Keratinocyte (primary cell): ENCODE data around the gene FHAD1. TPM values are rescaled to one million over a fixed set of nuclear protein-coding genes. Genes with fewer than 3 reads are reported as not detected.
A peak's percentile ranks its signal among the peaks of the same experiment; 100 is the strongest.
"Not testable (repeated sequence)": the region's sequence is repeated elsewhere in the genome, so short reads cannot be mapped to it uniquely, and the experiment has no call there.

Source experiments
- DNase-seq: peaks from one replicate; pipeline ENCODE4 v3.0.0-alpha.2; 2011; ENCODE audit warnings: low read depth, missing footprints, low spot score
- FAIRE-seq: peaks from 2 replicates; lab custom pipeline; 2011; peaks lifted over from hg19 to GRCh38; lab: Jason Lieb, UNC
- H2AFZ ChIP-seq: 2 replicates; pipeline ENCODE4 v1.6.0; 2012; ENCODE audit warnings: low read length, control low read depth, inconsistent platforms; ENCODE audit not compliant: control insufficient read depth
- H3K27ac ChIP-seq: 2 replicates; pipeline ENCODE4 v1.5.1; 2011; ENCODE audit warnings: low read length; ENCODE audit not compliant: control insufficient read depth, insufficient read depth
- H3K27me3 ChIP-seq: 3 replicates; pipeline ENCODE4 v1.6.0; 2011; ENCODE audit warnings: low read length; ENCODE audit not compliant: control insufficient read depth, insufficient read depth; ENCODE audit errors: extremely low read depth
- H3K36me3 ChIP-seq, 2 experiments: 2 replicates in 1 of 2; 3 replicates in 1 of 2; pipeline ENCODE4 v1.5.1; 2011; ENCODE audit warnings: low read length in 2 of 2, mild to moderate bottlenecking in 1 of 2; ENCODE audit not compliant: control insufficient read depth in 2 of 2, insufficient read depth in 2 of 2; ENCODE audit errors: extremely low read depth in 1 of 2
- H3K4me1 ChIP-seq: 3 replicates; pipeline ENCODE4 v1.5.1; 2011; ENCODE audit warnings: low read length; ENCODE audit not compliant: control insufficient read depth, insufficient read depth; ENCODE audit errors: extremely low read depth
- H3K4me2 ChIP-seq: 3 replicates; pipeline ENCODE4 v1.6.0; 2011; ENCODE audit warnings: low read depth, low read length; ENCODE audit not compliant: control insufficient read depth, insufficient read depth; ENCODE audit errors: extremely low read depth
- H3K4me3 ChIP-seq, 3 experiments: fragments of 200-600 bp in 1 of 3; sonication (generic) in 1 of 3; 2 replicates in 2 of 3; 3 replicates in 1 of 3; pipeline ENCODE4 v1.5.1; 2011 to 2016; ENCODE audit warnings: low read length in 3 of 3, mild to moderate bottlenecking in 3 of 3, control low read depth in 2 of 3, inconsistent platforms in 1 of 3, low read depth in 1 of 3, mixed read lengths in 1 of 3, mixed run types in 1 of 3, moderate library complexity in 1 of 3; ENCODE audit not compliant: control insufficient read depth in 2 of 3, insufficient read depth in 2 of 3; ENCODE audit errors: extremely low read depth in 1 of 3
- H3K79me2 ChIP-seq: 2 replicates; pipeline ENCODE4 v1.6.0; 2012; ENCODE audit warnings: low read length; ENCODE audit not compliant: control insufficient read depth, insufficient read depth
- H3K9ac ChIP-seq: 3 replicates; pipeline ENCODE4 v1.6.0; 2011; ENCODE audit warnings: low read length; ENCODE audit not compliant: control insufficient read depth, insufficient read depth; ENCODE audit errors: extremely low read depth
- H3K9me1 ChIP-seq: 3 replicates; pipeline ENCODE4 v1.6.0; 2011; ENCODE audit warnings: low read length; ENCODE audit not compliant: control insufficient read depth, insufficient read depth; ENCODE audit errors: extremely low read depth
- H3K9me3 ChIP-seq: 2 replicates; pipeline ENCODE4 v1.5.1; 2012; ENCODE audit warnings: low read depth, low read length; ENCODE audit not compliant: control insufficient read depth
- H4K20me1 ChIP-seq: 3 replicates; pipeline ENCODE4 v1.6.0; 2011; ENCODE audit warnings: low read length; ENCODE audit not compliant: control insufficient read depth, insufficient read depth; ENCODE audit errors: extremely low read depth
- CTCF ChIP-seq, 3 experiments: IDR thresholded peaks in 1 of 3; conservative IDR thresholded peaks in 1 of 3; optimal IDR thresholded peaks in 1 of 3; 2 replicates in 2 of 3; 3 replicates in 1 of 3; pipeline versions ENCODE3 to v1.5.1; 2011; ENCODE audit warnings: low read length in 3 of 3, mild to moderate bottlenecking in 3 of 3, moderate library complexity in 2 of 3, control low read depth in 1 of 3, inconsistent platforms in 1 of 3; ENCODE audit not compliant: insufficient read depth in 2 of 3; ENCODE audit errors: extremely low read depth in 1 of 3
- EZH2 ChIP-seq: IDR thresholded peaks from one replicate; pipeline ENCODE4 v1.6.1; 2012; ENCODE audit warnings: inconsistent platforms, mild to moderate bottlenecking, low read length, moderate library complexity
- dilution Hi-C: fragments of 300-500 bp; cut with MboI; formaldehyde crosslinking; loops from one replicate; pipeline ENCODE4 v1.7.0; 2020; ENCODE audit warnings: low sequenced_read_pairs; ENCODE audit not compliant: extremely low pct_ligation_motif_present
- polyA plus RNA-seq, 5 experiments: library from polyadenylated mRNA; depleted of rRNA in 3 of 5; stranded (reverse) in 3 of 5; stranded (forward) in 1 of 5; unstranded in 1 of 5; fragments of >200 nt; gene quantifications; 1 replicate in 1 of 5; 2 replicates in 3 of 5; 3 replicates in 1 of 5; pipeline versions ENCODE4 v1.2.1 to v1.2.3, GENCODE V29; 2011 to 2012; ENCODE audit warnings: missing spikeins in 2 of 5, low read depth in 1 of 5, low replicate concordance in 1 of 5

The FHAD1 gene
- polyA plus RNA-seq, 1 donor (not counting 4 experiments of a cell fraction or from before 2014, with no cell fraction given) = 0.09 TPM

- peak overlapping the region; percentile 41 for H3K4me2 ChIP-seq
- H3K27me3 ChIP-seq = no peaks in the 10 kb centered on the region
- no peaks in the 10 kb centered on the region for H3K36me3 ChIP-seq
- no peaks in the 10 kb centered on the region for H3K9me3 ChIP-seq
- no peak overlapping the region for H3K4me3 ChIP-seq
- FAIRE-seq = peak; percentile 95
- dilution Hi-C loops = no loop called here
- no peaks in the 10 kb centered on the region for H3K9me1 ChIP-seq
- DNase-seq = no peak
- H3K4me1 ChIP-seq = peaks cover 5% of the 10 kb centered on the region
- no peak overlapping the region for H3K27ac ChIP-seq
- no peaks in the 10 kb centered on the region for H4K20me1 ChIP-seq
- H3K79me2 ChIP-seq = no peaks in the 10 kb centered on the region
- H3K9ac ChIP-seq = no peak overlapping the region
- TF ChIP-seq EZH2 = no peak
- peak; percentile 88 to 95 (median 89) for TF ChIP-seq CTCF (optimal IDR thresholded peaks at IDR 0.05 in 1 of 3, IDR thresholded peaks at IDR 0.05 in 1 of 3, conservative IDR thresholded peaks at IDR 0.05 in 1 of 3; ENCODE audit: extremely low read depth in 1 of 3, insufficient read depth in 2 of 3, low read length in 3 of 3)
- H2AFZ ChIP-seq = peak overlapping the region; percentile 47
Observed at GRCh38 chr1:15304708-15305467, 57.9 kb downstream of the FHAD1 start.

- H2AFZ ChIP-seq = no peak overlapping the region
- FAIRE-seq = no peak
Observed at GRCh38 chr1:15305468-15305770, 58.4 kb downstream of the FHAD1 start.

GRCh38 chr1:15306352-15306751 lies 59.3 kb downstream of the FHAD1 start:
- H4K20me1 ChIP-seq, H3K9ac ChIP-seq, H3K36me3 ChIP-seq, H3K4me1 ChIP-seq, DNase-seq, H3K4me3 ChIP-seq, FAIRE-seq, H3K27ac ChIP-seq, H3K9me1 ChIP-seq, H3K4me2 ChIP-seq, H3K79me2 ChIP-seq, H2AFZ ChIP-seq, H3K27me3 ChIP-seq, dilution Hi-C loops, H3K9me3 ChIP-seq: not testable (repeated sequence)

More at GRCh38 chr1:15305468-15305770, 58.4 kb downstream of the FHAD1 start:
- Histone ChIP-seq H3K79me2 (no peaks in the 10 kb centered on the region), H3K36me3 (no peaks in the 10 kb centered on the region), H3K9me1 (no peaks in the 10 kb centered on the region), H3K4me3 (no peak overlapping the region), H3K27me3 (no peaks in the 10 kb centered on the region), H3K4me2 (no peak overlapping the region), H3K9me3 (no peaks in the 10 kb centered on the region), H3K27ac (no peak overlapping the region), H4K20me1 (no peaks in the 10 kb centered on the region), H3K9ac (no peak overlapping the region), H3K4me1 (peaks cover 5% of the 10 kb centered on the region)
- dilution Hi-C loops = no loop called here
- no peak for DNase-seq
- TF ChIP-seq EZH2 = no peak
- no peak for TF ChIP-seq CTCF (optimal IDR thresholded peaks at IDR 0.05 in 1 of 3, IDR thresholded peaks at IDR 0.05 in 1 of 3, conservative IDR thresholded peaks at IDR 0.05 in 1 of 3; ENCODE audit: extremely low read depth in 1 of 3, insufficient read depth in 2 of 3, low read length in 3 of 3)
